GM19099 (cell line): ENCODE measurements around the gene NDUFS5.

Experiments
- POLR2A ChIP-seq: IDR thresholded peaks from 3 replicates; pipeline ENCODE4 v1.6.1; 2011; ENCODE audit warnings: low read depth; ENCODE audit not compliant: insufficient read length; ENCODE audit errors: extremely low read depth

Gene NDUFS5

DNA sequence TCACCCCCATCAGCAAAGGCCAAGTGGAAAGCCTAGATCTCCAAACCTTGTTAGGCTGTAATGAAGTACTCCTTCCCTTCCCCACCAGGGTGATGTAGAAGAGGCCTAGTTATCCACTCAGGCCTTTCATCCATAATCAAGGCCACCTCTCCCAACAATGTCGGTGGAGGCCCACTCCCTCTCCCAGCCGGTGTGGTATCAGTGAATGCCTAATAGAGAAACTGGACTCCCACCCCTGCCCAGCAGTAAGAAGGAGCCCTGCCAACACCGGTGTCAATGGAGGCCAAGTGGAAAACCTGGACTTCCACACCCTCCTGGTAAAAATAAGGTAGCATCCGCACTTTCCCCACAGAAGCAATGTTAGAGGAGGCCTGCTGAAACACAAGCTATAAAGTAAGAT lies 23.9 kb downstream of the NDUFS5 start:
- TF ChIP-seq POLR2A = no peak

DNA sequence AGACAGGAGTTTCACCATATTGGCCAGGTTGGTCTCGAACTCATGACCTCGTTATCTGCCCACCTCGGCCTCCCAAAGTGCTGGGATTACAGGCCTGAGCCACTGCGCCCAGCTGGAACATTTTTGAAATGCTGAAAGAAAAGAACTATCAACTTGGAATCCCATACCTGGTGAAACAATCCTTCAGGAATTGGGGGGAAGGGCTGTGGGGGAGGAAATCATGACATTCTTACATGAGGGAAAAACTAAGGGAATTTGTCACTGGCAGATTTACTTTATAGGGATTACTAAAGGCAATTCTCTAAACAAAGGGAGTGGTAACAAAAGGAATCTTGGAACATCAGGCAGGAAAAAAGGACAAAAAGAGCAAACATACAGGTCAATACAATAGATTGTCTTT lies 25.8 kb downstream of the NDUFS5 start:
- no peak for TF ChIP-seq POLR2A

DNA sequence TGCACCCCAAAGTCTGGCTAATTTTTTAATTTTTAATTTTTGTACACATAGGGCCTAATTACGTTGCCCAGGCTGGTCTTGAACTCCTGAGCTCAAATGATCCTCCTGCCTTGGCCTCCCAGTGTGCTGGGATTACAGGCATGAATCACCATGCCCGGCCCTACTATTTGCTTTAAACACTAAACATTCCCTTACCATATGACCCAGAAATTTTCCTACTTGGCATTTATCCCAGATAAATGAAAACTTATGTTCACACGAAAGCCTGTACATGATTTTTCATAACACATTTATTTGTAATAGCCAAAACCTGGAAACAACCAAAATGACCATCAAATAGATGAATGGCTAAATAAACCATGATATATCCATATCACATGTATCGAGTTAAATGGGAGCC lies 35.8 kb downstream of the NDUFS5 start:
- TF ChIP-seq POLR2A = no peak

DNA sequence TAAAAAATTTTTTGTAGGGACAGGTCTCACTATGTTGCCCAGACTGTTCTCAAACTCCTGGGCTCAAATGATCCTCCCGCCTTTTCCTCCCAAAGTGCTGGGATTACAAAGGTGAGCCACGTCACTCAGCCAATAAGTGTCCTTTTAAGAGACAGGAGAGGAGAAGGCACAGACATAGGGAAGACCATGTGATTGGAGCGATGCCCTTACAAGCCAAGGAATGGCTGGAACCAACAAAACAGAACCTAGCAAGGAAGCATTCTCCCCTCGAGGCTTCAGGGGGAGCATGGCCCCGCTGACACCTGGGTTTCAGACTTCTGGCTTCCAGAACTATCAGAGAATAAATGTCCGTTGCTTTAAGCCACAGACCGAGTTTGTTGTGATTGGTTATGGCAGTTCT lies 37.0 kb downstream of the NDUFS5 start:
- no peak for TF ChIP-seq POLR2A

DNA sequence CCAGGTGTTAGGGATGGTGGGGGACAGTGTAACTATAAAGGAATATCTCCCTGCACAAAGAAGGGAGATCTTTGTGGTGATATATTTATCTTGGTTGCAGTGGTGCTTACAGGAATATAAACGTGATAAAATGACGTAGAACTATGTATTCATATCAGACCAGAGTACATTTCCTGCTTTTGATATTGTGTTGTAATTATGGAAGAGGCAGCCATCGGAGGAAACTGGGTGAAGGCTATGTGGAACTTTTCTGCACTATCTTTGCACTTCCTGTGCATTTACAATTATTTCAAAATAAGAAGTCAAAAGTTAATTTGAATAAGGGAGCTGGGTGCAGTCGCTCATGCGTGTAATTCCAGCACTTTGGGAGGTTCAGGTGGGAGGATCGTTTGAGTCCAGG lies 37.6 kb downstream of the NDUFS5 start:
- TF ChIP-seq POLR2A = no peak

DNA sequence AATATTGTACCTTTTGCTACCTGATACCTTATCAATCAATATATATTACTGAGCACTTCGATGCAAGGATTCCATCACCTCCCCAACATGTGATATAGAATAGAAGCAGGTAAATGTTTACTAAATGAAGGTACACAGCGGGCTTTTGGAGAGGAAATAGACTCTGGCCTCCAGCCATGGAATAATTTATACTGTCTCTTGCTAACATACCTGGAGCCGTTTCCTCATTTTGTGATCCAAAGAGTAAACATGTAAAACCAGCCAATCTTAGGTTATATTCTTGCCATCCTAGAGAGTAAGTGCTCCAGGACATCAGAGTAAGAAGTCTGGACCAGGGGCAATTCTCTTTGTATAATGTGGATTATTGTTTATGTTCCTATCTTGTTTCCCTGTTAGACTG lies 39.4 kb downstream of the NDUFS5 start:
- TF ChIP-seq POLR2A = no peak

DNA sequence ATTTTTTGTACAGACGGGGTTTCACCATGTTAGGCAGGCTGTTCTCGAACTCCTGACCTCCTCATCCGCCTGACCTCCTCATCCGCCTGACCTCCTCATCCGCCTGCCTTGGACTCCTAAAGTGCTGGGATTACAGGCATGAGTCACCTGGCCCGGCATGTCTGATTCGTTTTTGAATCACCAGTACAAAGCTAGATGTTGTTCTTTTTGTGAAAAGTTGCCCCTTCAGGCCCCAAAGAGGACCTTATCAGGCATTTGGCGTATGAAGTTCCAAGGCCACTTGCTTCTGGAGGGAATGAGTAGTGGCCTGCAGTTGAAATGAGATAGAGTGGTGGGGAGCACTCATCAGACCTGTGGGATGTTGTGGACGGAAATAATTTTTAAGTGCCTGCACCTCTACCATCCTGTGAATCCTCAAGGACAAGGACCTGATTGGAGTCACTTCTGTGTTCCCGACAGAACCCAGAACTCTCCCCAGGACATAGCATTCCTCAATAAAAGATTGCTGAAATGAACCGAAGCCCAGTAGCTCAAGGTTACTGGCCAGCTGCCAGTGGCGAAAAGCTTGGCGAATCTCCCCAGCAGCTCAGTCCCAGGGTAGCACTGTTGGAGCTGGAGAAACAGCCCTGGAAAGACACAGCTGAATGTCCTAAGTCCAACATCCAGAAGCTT lies 50.1 kb downstream of the NDUFS5 start:
- no peak for TF ChIP-seq POLR2A

DNA sequence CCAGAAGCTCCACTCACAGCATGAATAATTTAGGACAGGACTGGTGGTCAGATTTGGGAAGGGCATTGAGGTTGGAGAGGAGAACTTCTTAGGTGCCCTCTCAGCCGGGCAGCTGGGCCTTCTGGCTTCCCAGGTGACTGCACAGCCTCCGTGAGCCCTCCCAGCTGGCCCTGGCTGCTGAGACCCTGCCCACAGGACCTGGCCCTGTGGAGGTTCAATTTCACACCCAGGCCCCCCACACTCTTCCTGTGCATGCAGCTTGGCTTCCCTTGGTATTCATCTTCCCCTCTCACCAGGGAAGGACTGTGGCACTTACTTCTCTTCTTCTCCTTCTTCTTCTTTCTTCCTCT lies 50.6 kb downstream of the NDUFS5 start:
- TF ChIP-seq POLR2A = no peak

DNA sequence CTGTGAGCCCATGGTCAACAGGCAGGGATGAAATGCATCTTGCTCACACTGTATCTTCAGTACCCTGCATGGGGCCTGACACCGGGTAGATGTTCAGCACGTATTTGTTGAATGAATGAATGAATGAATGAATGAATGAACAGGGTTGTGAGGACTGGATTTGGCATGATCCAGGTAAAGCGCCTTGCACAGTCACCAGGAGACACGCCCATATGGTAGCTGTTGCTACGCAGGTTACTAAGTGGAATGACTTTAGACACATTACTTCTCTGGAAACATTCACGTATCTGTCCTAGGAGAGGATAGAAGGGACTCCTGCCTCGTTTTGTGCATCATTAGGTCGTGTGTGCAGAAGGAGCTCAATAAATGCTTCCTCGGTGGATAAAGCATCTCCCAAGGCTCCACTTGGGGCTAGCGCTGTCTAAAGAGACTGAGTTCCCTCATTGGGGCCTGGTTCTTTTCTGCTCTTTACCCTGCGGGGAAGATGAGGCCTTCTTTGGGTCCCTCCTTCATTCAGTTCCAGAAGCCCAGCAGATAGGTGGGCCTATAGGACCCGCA lies 54.2 kb downstream of the NDUFS5 start:
- TF ChIP-seq POLR2A = no peak

DNA sequence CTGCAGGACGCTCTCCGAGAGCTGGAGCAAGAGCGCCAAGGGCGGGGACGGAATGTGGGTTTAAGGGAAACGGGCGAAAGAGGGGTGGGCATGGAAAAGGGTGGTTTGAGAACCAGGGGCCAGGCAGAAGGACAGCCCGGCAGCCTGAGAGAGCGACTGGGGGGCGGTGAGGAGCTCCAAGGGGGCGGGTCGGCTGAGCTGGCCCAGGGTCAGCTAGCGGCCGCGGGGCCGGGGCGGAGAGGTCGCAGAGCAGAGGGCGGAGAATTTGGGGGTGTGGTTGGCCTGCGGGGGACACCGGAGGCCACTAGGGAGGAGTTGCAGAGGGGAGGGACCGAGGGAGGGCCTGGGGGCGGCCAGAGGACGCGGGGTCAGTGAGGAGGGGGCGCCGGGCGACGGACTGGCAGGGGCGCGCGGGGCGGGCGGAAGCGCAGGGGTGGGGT lies 54.7 kb downstream of the NDUFS5 start:
- no peak for TF ChIP-seq POLR2A

DNA sequence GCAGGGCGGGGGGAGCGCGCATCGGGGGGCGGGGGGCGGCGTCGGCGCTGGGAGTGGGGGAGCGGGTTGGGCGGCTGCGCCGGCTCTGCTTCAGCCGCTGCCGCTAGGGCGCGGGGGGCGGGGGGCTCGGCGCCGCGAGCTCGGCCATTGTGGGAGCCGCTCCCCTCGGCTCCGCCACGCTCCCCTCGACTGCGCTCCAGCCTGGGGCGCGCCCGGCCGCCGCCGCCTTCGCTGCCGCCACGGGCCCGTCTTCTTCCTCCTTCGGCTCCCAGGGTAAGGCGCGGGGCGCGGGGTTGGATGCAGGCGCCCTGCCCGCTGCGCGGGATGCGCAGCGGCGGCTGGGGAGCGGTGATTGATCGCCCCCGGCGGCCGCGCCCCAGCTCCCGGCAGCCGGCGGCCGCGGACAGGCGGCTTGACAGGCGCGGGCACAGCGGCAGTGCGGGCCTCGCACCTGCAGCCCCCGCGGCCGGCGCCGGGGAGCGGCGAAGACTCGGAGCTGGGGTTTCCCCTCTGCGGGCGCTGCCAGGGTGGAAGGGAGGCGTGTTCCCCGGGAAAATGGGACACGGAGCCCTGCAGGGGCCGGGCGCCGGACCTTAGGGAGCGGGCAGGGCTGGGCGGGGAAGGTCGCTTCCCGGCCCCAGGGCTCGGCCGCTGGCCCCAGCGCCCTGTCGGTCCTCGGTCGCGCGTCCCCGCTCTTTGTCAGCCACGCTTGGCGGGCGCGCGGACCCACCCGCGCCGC lies 55.3 kb downstream of the NDUFS5 start:
- no peak for TF ChIP-seq POLR2A

DNA sequence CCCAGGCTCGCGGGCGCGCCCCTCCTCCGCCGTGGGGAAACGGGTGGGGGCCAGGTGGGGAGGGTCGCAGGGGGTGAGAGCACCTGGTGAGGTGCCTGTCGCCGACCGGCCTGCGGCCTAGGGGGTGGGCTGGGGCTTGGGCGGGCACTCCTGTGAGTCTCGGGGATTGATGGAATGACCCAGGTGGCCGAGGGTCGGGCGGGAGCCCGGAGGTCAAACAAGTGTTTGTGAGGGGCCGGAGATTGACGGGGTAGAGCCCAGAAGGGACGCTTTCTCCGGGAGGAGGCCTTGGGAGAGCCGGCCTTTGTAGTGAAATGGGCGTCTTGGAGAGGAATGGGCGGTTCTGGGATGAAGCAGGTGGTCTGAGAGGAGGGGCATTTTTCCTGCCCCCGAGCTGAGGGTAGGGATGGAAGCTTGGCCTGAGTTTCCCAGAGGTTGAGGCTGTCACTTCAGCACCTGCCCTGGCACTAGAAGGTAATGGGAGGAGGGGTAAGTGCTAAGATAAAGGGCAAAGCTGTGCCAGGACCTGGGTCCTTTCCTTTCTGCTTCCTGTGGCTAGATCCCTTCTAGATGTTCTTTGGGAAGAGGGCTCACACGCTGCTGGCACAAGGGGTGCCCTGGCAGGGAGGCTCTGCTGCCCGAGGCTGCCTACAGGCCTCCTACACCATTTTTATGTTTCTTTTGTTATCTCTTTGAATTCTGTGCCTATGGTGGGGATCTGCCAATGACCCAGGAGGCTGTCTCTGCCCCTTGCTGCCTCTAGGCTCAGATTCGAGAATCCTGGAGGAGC lies 56.1 kb downstream of the NDUFS5 start:
- TF ChIP-seq POLR2A = no peak

DNA sequence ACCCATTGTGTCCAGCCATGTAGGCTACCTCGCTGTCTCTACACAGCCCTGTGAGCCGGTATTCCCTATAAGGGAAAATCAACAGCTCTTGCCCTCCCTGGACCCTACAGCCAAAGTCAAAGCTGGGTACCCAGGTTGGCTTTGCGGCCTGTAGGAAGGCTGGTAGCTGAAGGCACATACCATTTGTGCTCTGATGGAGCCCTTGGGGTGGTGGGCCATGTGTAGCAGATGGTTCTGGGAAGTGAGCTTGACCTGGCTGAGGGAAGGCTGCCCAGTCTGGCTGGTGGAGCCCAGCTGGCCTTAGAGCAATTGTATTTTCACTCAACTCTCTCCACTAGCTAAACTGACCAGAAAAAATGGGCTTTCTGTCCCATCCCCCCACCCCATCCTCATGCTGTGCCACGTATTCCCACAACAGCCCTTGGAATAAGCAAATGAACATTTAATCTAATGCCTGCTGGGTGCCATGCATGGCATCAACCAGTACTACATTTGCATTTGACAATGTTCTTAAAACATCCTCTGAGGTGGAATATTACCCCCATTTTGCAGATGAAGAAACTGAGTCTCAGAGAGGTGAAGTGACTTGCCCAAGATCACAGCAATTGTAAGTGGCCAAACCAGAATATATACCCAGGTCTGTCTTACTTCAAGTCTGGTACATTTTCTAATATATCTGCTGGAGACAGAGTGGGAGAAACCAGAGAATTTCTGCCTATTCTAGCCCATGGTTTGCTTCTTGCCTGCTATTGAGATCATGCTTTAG lies 56.8 kb downstream of the NDUFS5 start:
- TF ChIP-seq POLR2A = no peak

DNA sequence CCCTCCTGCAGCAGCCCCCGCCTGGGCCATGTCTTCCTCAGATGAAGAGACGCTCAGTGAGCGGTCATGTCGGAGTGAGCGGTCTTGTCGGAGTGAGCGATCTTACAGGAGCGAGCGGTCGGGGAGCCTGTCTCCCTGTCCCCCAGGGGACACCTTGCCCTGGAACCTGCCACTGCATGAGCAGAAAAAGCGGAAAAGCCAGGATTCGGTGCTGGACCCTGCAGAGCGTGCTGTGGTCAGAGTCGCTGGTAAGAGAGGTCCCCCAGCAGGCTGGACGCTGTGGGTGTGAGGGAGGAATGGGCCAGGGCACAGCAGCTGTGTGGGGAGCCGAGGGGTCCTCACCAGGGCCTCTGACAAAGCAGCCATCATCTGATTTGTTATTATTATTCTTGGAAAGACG lies 58.0 kb downstream of the NDUFS5 start:
- no peak for TF ChIP-seq POLR2A
